ENCODE data around the gene CD247. TPM values are rescaled to one million over a fixed set of nuclear protein-coding genes. Genes with fewer than 3 reads are reported as not detected.

Gene CD247
- total and polyA plus RNA-seq, 2 of the 4 experiments (the other 2 are of a cell fraction), result not detected

GRCh38 chr1:167548059-167548932 lies 30.0 kb upstream of the CD247 start:
- no peaks in the 10 kb centered on the region for H3K9me1 ChIP-seq (ENCODE audit: insufficient read depth, low read length)
- H2AK5ac ChIP-seq (ENCODE audit: low read depth, low read length), result no peak overlapping the region
- no peak overlapping the region for H2BK20ac ChIP-seq (ENCODE audit: low read depth, low read length)
- WGBS, 2 experiments (ENCODE audit: extremely low coverage in 2 of 2, insufficient read length in 1 of 2), result no CpG with 5 or more reads among the region's 5 CpGs
- no peaks in the 10 kb centered on the region for H3K9me3 ChIP-seq (ENCODE audit: control insufficient read depth, insufficient read depth, low read length)
- H3K27me3 ChIP-seq (ENCODE audit: control insufficient read depth, insufficient read depth, low read length), result no peaks in the 10 kb centered on the region
- H4K8ac ChIP-seq (ENCODE audit: low read depth in 2 of 2, low read length in 2 of 2), result no peak overlapping the region
- peak; percentile 52 for ATAC-seq (ENCODE audit: low read depth)
- peak overlapping the region; percentile 80; the same call in 1 of the 2 replicates for H3K27ac ChIP-seq (ENCODE audit: insufficient read depth, low read length)
- TF ChIP-seq BHLHE40 (IDR thresholded peaks at IDR 0.05; ENCODE audit: low read depth, low read length) (no peak), MAFK (IDR thresholded peaks at IDR 0.05; ENCODE audit: low read depth, low read length) (peak; percentile 32; the same call in 1 of the 2 replicates), CEBPB (IDR thresholded peaks at IDR 0.05; ENCODE audit: low read depth, low read length) (peak; percentile 62; the same call in 1 of the 2 replicates), CHD1 (IDR thresholded peaks at IDR 0.05; ENCODE audit: low read depth, low read length) (no peak), NFE2L2 (IDR thresholded peaks at IDR 0.05; ENCODE audit: low read depth, low read length) (peak; percentile 87)
- no peak overlapping the region for H3K4me3 ChIP-seq (ENCODE audit: insufficient read depth, low read depth, low read length)
- in situ Hi-C loops (cut with MboI; ENCODE audit: low sequenced_read_pairs) (no loop called here), intact Hi-C loops (cut with micrococcal nuclease) (no loop called here), dilution Hi-C loops (cut with HindIII; ENCODE audit: low sequenced_read_pairs, unreplicated experiment) (no loop called here)
- peak; percentile 53 for DNase-seq
- H2AFZ ChIP-seq (replicated peaks; ENCODE audit: low read length, poor library complexity), result no peak overlapping the region
- H3K9ac ChIP-seq (ENCODE audit: low read depth, low read length), result peak overlapping the region; percentile 47; the same call in 1 of the 2 replicates
- peak overlapping the region; percentile 72 for H3K18ac ChIP-seq (ENCODE audit: low read depth, low read length)
- H2BK15ac ChIP-seq (ENCODE audit: low read depth, low read length), result no peak overlapping the region
- BruUV-seq (replicated peaks), result no TSS peak
- H3K4ac ChIP-seq (ENCODE audit: low read depth, low read length), result no peak overlapping the region
- H3K36me3 ChIP-seq (ENCODE audit: control insufficient read depth, insufficient read depth, low read length), result 0 out of 2 replicates have a peak, but pooled peaks cover 1% of the 10 kb centered on the region
- ChIA-PET POLR2A (ENCODE audit: unreplicated experiment) (no interaction called here), CTCF (no interaction called here)
- H2BK5ac ChIP-seq (ENCODE audit: low read depth, low read length, poor library complexity, severe bottlenecking), result no peak overlapping the region
- H4K20me1 ChIP-seq (ENCODE audit: insufficient read depth, low read length), result no peaks in the 10 kb centered on the region
- peaks cover 3% of the 10 kb centered on the region; the same call in 1 of the 2 replicates for H3K4me1 ChIP-seq (ENCODE audit: control insufficient read depth, insufficient read depth, low read length)
- H2BK120ac ChIP-seq (ENCODE audit: low read depth, low read length), result no peak overlapping the region
- H3K56ac ChIP-seq (ENCODE audit: extremely low read depth, insufficient read depth, low read length), result no peak overlapping the region
- peak overlapping the region; percentile 48; the same call in 1 of the 2 replicates for H4K5ac ChIP-seq (ENCODE audit: low read depth, low read length)
- no peaks in the 10 kb centered on the region for H3K79me1 ChIP-seq (ENCODE audit: low read depth in 1 of 2, low read length in 2 of 2)
- H3K4me2 ChIP-seq (ENCODE audit: low read depth, low read length), result peak overlapping the region; percentile 66
- no peak overlapping the region for H3K14ac ChIP-seq (replicated peaks; ENCODE audit: low read depth, low read length)
- no peak overlapping the region for H4K91ac ChIP-seq (ENCODE audit: insufficient read depth, low read depth, low read length)
- H3K23ac ChIP-seq (ENCODE audit: low read depth, low read length), result no peak overlapping the region
- no peak overlapping the region for H2AK9ac ChIP-seq (replicated peaks; ENCODE audit: low read depth, low read length, poor library complexity)
